Muscle layer of duodenum (tissue), 2 donors: ENCODE measurements around the gene NTMT1.

Experiments
- H3K27ac ChIP-seq: one replicate; pipeline ENCODE4 v1.7.0; 2013; ENCODE audit warnings: mild to moderate bottlenecking, low read length
- H3K27me3 ChIP-seq: one replicate; pipeline ENCODE4 v1.7.0; 2013; ENCODE audit warnings: low read depth, mild to moderate bottlenecking, control low read depth, low read length
- H3K36me3 ChIP-seq, 2 donors: one replicate each; pipeline ENCODE4 v1.7.0; 2013; ENCODE audit warnings: low read length in 2 of 2, control low read depth in 1 of 2, mild to moderate bottlenecking in 1 of 2; ENCODE audit not compliant: insufficient read depth in 2 of 2, control insufficient read depth in 1 of 2
- H3K4me1 ChIP-seq, 2 donors: one replicate each; pipeline ENCODE4 v1.7.0; 2013; ENCODE audit warnings: low read length in 2 of 2, mild to moderate bottlenecking in 2 of 2, control low read depth in 1 of 2, moderate library complexity in 1 of 2; ENCODE audit not compliant: insufficient read depth in 2 of 2, control insufficient read depth in 1 of 2
- H3K4me3 ChIP-seq, 2 donors: one replicate each; pipeline ENCODE4 v1.7.0; 2013; ENCODE audit warnings: low read length in 2 of 2, low read depth in 1 of 2, mild to moderate bottlenecking in 1 of 2
- H3K9me3 ChIP-seq, 2 donors: one replicate each; pipeline ENCODE4 v1.7.0; 2013; ENCODE audit warnings: low read length in 2 of 2, control low read depth in 1 of 2, mild to moderate bottlenecking in 1 of 2; ENCODE audit not compliant: control insufficient read depth in 1 of 2
- donor health status: healthy.

NTMT1 gene

GRCh38 chr9:129598089-129598596, 27.8 kb upstream of the NTMT1 start:
- peaks cover 0 to 28% of the 10 kb centered on the region in 2 donors for H3K4me1 ChIP-seq
- no peaks in the 10 kb centered on the region for H3K9me3 ChIP-seq
- peak overlapping the region in 1 of 2 donors; percentile 59 for H3K4me3 ChIP-seq
- H3K27ac ChIP-seq, result peak overlapping the region; percentile 31
- no peaks in the 10 kb centered on the region for H3K27me3 ChIP-seq
- no peaks in the 10 kb centered on the region for H3K36me3 ChIP-seq

DNA sequence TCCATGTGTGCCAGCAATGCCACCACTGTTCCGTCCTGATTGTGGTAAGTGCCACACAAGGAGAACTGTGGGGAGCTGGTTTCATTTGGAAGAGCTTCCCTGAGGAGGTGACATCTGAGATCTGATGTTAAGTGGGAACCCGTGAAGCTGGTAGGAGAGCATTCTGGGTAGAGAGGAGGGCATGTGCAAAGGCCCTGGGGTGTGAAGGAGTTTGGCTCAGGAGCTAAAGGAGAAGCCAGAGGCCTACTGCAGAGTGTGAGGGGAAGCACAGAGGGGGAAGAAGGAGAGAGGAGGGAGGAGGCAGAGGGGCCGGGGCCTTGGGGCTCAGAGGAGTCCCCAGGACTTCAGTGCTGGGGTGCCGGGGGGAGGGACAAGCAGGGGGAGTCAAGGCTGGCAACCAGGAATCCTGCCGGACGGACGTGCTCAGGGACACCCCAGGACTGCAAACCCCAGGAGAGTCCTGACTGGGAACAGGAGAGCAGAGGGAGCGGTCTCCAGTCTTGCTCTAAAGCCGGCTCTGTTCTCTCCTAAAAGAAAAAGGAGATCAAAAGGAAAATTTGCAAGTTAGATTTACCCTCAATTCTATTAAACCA, 24.8 kb upstream of the NTMT1 start:
- Histone ChIP-seq H3K9me3 (no peaks in the 10 kb centered on the region), H3K36me3 (no peaks in the 10 kb centered on the region), H3K4me3 (no peak overlapping the region), H3K4me1 (peaks cover 0 to 25% of the 10 kb centered on the region in 2 donors), H3K27me3 (no peaks in the 10 kb centered on the region), H3K27ac (no peak overlapping the region)

GRCh38 chr9:129602598-129603415, 23.2 kb upstream of the NTMT1 start:
- H3K9me3 ChIP-seq, result no peaks in the 10 kb centered on the region
- no peaks in the 10 kb centered on the region for H3K36me3 ChIP-seq
- no peak overlapping the region for H3K27ac ChIP-seq

GRCh38 chr9:129604056-129604765, 21.8 kb upstream of the NTMT1 start:
- Histone ChIP-seq H3K9me3 (no peaks in the 10 kb centered on the region), H3K36me3 (no peaks in the 10 kb centered on the region), H3K27me3 (no peaks in the 10 kb centered on the region), H3K4me3 (no peak overlapping the region), H3K27ac (no peak overlapping the region), H3K4me1 (peaks cover 4 to 20% of the 10 kb centered on the region in 2 donors)

More at GRCh38 chr9:129602598-129603415, 23.2 kb upstream of the NTMT1 start:
- Histone ChIP-seq H3K4me3 (no peak overlapping the region), H3K4me1 (peaks cover 3 to 23% of the 10 kb centered on the region in 2 donors), H3K27me3 (no peaks in the 10 kb centered on the region)

DNA sequence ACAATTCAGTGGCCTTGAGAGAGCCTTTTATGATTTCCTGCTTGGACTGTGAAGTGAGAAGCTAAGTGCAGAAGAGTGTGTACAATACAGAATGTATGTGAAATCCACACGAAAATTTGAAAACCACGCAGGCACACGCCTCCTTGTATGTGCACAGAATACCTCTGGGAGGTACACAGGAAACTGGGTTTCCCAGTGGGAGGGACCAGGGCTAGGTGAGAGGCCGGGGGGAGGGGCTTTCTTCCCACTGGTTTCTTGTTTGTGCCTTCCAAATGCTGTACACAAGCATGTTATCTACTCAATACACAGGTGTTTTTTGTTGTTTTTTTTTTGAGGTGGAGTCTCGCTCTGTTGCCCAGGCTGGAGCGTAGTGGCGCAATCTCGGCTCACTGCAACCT, 21.2 kb upstream of the NTMT1 start:
- Histone ChIP-seq H3K36me3 (no peaks in the 10 kb centered on the region), H3K9me3 (no peaks in the 10 kb centered on the region), H3K27ac (no peak overlapping the region), H3K4me3 (no peak overlapping the region), H3K27me3 (no peaks in the 10 kb centered on the region), H3K4me1 (peaks cover 4 to 20% of the 10 kb centered on the region in 2 donors)

- Histone ChIP-seq H3K4me3 (no peak overlapping the region), H3K9me3 (no peaks in the 10 kb centered on the region), H3K27ac (peak overlapping the region; percentile 51), H3K27me3 (no peaks in the 10 kb centered on the region), H3K36me3 (no peaks in the 10 kb centered on the region), H3K4me1 (peaks cover 6 to 23% of the 10 kb centered on the region in 2 donors)
Observed at GRCh38 chr9:129606161-129607026, 19.6 kb upstream of the NTMT1 start.

- Histone ChIP-seq H3K27me3 (no peaks in the 10 kb centered on the region), H3K27ac (peak overlapping the region; percentile 51), H3K4me1 (peaks cover 6 to 23% of the 10 kb centered on the region in 2 donors), H3K9me3 (no peaks in the 10 kb centered on the region), H3K36me3 (no peaks in the 10 kb centered on the region), H3K4me3 (no peak overlapping the region)
Observed at GRCh38 chr9:129607027-129607387, 19.0 kb upstream of the NTMT1 start.

DNA sequence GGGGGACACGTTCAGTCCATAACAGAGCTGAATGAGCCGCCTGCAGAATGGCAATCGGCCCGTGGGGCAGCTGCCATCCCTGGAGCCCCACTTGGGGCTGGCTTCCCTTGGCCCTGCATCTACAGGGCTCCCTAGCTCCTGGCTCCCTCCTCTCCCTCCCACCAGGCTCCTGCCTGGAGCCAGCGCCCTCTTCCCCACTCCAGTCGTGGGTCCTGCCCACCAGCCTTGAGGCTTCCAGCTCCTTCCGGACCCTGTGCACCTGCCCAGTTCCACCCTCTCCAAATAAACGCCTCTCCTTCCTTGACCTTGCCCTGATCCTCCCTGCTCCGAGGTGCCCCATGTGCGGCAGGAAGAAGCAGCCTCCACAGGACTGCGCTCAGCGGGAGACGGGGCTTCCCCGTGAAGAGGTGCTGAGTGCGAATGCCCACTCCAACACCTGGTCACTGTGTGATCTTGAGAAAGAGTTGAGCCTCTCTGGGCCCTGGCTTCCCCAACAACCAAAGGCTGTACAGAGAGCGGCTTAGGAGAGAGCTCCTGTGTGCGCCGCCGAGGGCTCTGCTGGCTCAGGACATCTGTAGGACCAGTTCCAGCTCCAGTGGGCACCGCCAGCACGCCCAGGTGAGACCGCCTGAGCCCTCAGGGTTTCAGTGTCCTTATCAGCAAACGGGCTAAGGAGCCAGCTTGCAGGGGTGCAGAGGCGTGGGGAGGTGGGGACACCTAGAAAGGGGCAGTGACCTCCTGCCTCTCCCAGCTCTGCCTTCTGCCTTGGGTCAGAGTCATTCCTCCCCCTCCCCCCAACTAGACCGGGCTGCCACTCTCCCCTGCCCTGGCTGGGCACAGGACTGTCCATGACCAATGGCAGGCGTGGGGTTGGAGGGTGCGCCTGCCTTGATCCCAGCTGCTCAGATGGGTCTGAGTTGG, 17.1 kb upstream of the NTMT1 start:
- H3K4me3 ChIP-seq, result no peak overlapping the region

DNA sequence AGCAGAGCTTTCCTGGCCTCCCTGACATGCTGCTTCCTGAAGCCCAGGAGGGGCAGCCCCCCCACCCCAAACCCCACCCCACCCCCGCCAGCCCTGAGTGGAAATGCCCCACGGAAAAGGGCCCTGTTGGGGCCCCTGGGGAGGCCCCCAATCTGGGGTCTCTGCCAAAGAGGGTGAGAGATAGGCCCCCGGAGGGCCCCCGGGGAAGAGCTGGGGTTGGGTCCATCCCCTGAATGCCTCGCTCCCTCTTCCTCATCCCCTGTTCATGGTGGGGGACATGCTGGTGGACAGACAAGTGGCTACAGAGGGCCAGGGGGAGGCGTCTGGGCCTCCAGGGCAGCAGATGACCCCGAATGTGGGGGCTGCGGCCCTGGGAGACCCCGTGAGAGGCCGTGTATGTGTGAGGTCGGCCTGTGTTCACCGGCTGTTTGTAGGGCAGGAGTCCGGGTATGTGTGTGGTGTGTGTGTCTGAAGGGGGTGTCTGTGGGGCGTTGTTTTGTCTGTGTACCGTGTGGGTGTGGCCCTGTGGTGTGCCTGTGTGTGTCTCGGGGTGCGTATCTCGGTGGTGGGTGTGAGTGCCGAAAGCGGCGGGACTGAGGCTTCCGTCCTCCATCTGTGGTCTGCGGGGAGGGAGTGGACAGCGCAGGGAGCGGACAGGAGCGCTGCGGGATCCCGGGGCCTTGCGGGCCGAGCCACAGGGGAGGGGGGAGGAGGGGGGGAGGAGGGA, 16.3 kb upstream of the NTMT1 start:
- H3K27me3 ChIP-seq, result no peaks in the 10 kb centered on the region
- H3K9me3 ChIP-seq, result no peaks in the 10 kb centered on the region
- peak overlapping the region; percentile 63 for H3K27ac ChIP-seq
- H3K4me1 ChIP-seq, result peaks cover 6 to 15% of the 10 kb centered on the region in 2 donors
- no peaks in the 10 kb centered on the region for H3K36me3 ChIP-seq
- H3K4me3 ChIP-seq, result peak overlapping the region in 1 of 2 donors; percentile 64

More for the DNA sequence above, 17.1 kb upstream of the NTMT1 start:
- Histone ChIP-seq H3K27ac (peak overlapping the region; percentile 23), H3K9me3 (no peaks in the 10 kb centered on the region), H3K36me3 (no peaks in the 10 kb centered on the region), H3K4me1 (peaks cover 6 to 15% of the 10 kb centered on the region in 2 donors), H3K27me3 (no peaks in the 10 kb centered on the region)

- no peaks in the 10 kb centered on the region for H3K27me3 ChIP-seq
- H3K36me3 ChIP-seq, result no peaks in the 10 kb centered on the region
- peaks cover 6 to 15% of the 10 kb centered on the region in 2 donors for H3K4me1 ChIP-seq
- no peaks in the 10 kb centered on the region for H3K9me3 ChIP-seq
- peak overlapping the region; percentile 63 for H3K27ac ChIP-seq
- peak overlapping the region; percentile 64 to 70 for H3K4me3 ChIP-seq
Observed at GRCh38 chr9:129610213-129610472, 15.8 kb upstream of the NTMT1 start.
